ENCODE data around the gene ACACA.

The ACACA gene

GRCh38 chr17:37056622-37057021, 350.0 kb downstream of the ACACA start:
- no peak for DNase-seq (ENCODE audit: extremely low spot score)
- TF ChIP-seq CTBP1 (IDR thresholded peaks at IDR 0.05; ENCODE audit: borderline replicate concordance) (no peak), SP1 (IDR thresholded peaks at IDR 0.05) (no peak), HDGF (IDR thresholded peaks at IDR 0.05; ENCODE audit: borderline replicate concordance) (no peak), FOXK2 (IDR thresholded peaks at IDR 0.05) (no peak), FOXA1 (IDR thresholded peaks at IDR 0.05) (no peak), ELF4 (IDR thresholded peaks at IDR 0.05) (no peak), FOXM1 (IDR thresholded peaks at IDR 0.05; ENCODE audit: borderline replicate concordance) (no peak), ARNT (IDR thresholded peaks at IDR 0.05) (no peak), PKNOX1 (IDR thresholded peaks at IDR 0.05) (no peak), ZNF384 (IDR thresholded peaks at IDR 0.05) (no peak), SUZ12 (IDR thresholded peaks at IDR 0.05) (no peak), TARDBP (IDR thresholded peaks at IDR 0.05) (no peak)
- ChIA-PET CTCF (interaction anchor here (0.6 kb wide), 1 partner anchor 308 kb away, joined by 3 read pairs; no protein-coding TSS in a partner anchor), POLR2A (no interaction called here)

GRCh38 chr17:37054894-37055293, 351.7 kb downstream of the ACACA start:
- no peak for DNase-seq (ENCODE audit: extremely low spot score)
- TF ChIP-seq FOXA1 (IDR thresholded peaks at IDR 0.05) = no peak
- TF ChIP-seq ARNT (IDR thresholded peaks at IDR 0.05) = no peak
- TF ChIP-seq TARDBP (IDR thresholded peaks at IDR 0.05) = no peak
- TF ChIP-seq FOXM1 (IDR thresholded peaks at IDR 0.05; ENCODE audit: borderline replicate concordance) = no peak
- TF ChIP-seq HDGF (IDR thresholded peaks at IDR 0.05; ENCODE audit: borderline replicate concordance) = no peak
- TF ChIP-seq L3MBTL2 (conservative IDR thresholded peaks at IDR 0.05) = no peak
- no peak for TF ChIP-seq LEF1 (IDR thresholded peaks at IDR 0.05; ENCODE audit: borderline replicate concordance)
- ChIA-PET CTCF (interaction anchor here (1.0 kb wide), 1 partner anchor 184 kb away, joined by 3 read pairs; no protein-coding TSS in a partner anchor), POLR2A (no interaction called here)

- no peak for DNase-seq (ENCODE audit: extremely low spot score)
- TF ChIP-seq BHLHE40 (IDR thresholded peaks at IDR 0.05; ENCODE audit: borderline replicate concordance) (no peak), CTBP1 (IDR thresholded peaks at IDR 0.05; ENCODE audit: borderline replicate concordance) (no peak), FOXM1 (IDR thresholded peaks at IDR 0.05; ENCODE audit: borderline replicate concordance) (no peak), ARNT (IDR thresholded peaks at IDR 0.05) (no peak), PKNOX1 (IDR thresholded peaks at IDR 0.05) (no peak)
- ChIA-PET CTCF (no interaction called here), POLR2A (no interaction called here)
These were observed 354.2 kb downstream of the ACACA start for GRCh38 chr17:37052450-37052849.

- POLR2A ChIA-PET = no interaction called here
- CTCF ChIA-PET = interaction anchor here (0.8 kb wide), 1 partner anchor 11 kb away, joined by 7 read pairs; no protein-coding TSS in a partner anchor
- DNase-seq (ENCODE audit: extremely low spot score) = no peak
- TF ChIP-seq FOXK2 (IDR thresholded peaks at IDR 0.05) = no peak
- TF ChIP-seq FOXA1 (IDR thresholded peaks at IDR 0.05) = no peak
- no peak for TF ChIP-seq FOXM1 (IDR thresholded peaks at IDR 0.05; ENCODE audit: borderline replicate concordance)
These were observed 354.8 kb downstream of the ACACA start for GRCh38 chr17:37051833-37052232.

- DNase-seq (ENCODE audit: extremely low spot score) = no peak
- TF ChIP-seq SUZ12 (IDR thresholded peaks at IDR 0.05) = no peak
- TF ChIP-seq BHLHE40 (IDR thresholded peaks at IDR 0.05; ENCODE audit: borderline replicate concordance) = no peak
- no peak for TF ChIP-seq CTBP1 (IDR thresholded peaks at IDR 0.05; ENCODE audit: borderline replicate concordance)
- no peak for TF ChIP-seq TARDBP (IDR thresholded peaks at IDR 0.05)
- TF ChIP-seq FOXM1 (IDR thresholded peaks at IDR 0.05; ENCODE audit: borderline replicate concordance) = no peak
- no peak for TF ChIP-seq FOXA1 (IDR thresholded peaks at IDR 0.05)
- no peak for TF ChIP-seq NFRKB (IDR thresholded peaks at IDR 0.05)
- no peak for TF ChIP-seq SP1 (IDR thresholded peaks at IDR 0.05)
- TF ChIP-seq LEF1 (IDR thresholded peaks at IDR 0.05; ENCODE audit: borderline replicate concordance) = no peak
- ChIA-PET CTCF (interaction anchor here (0.8 kb wide), 1 partner anchor 11 kb away, joined by 7 read pairs; no protein-coding TSS in a partner anchor), POLR2A (no interaction called here)
These were observed 355.3 kb downstream of the ACACA start for GRCh38 chr17:37051381-37051780.

- no peak for DNase-seq (ENCODE audit: extremely low spot score)
- ChIA-PET POLR2A (no interaction called here), CTCF (interaction anchor here (0.8 kb wide), 1 partner anchor 10 kb away, joined by 7 read pairs; no protein-coding TSS in a partner anchor)
- TF ChIP-seq FOXM1 (IDR thresholded peaks at IDR 0.05; ENCODE audit: borderline replicate concordance) (no peak), LEF1 (IDR thresholded peaks at IDR 0.05; ENCODE audit: borderline replicate concordance) (no peak), ARNT (IDR thresholded peaks at IDR 0.05) (no peak), HDGF (IDR thresholded peaks at IDR 0.05; ENCODE audit: borderline replicate concordance) (no peak), FOXA1 (IDR thresholded peaks at IDR 0.05) (no peak), FOXK2 (IDR thresholded peaks at IDR 0.05) (no peak), ZNF384 (IDR thresholded peaks at IDR 0.05) (no peak)
These were observed 355.7 kb downstream of the ACACA start for GRCh38 chr17:37050920-37051319.

- no peak for DNase-seq (ENCODE audit: extremely low spot score)
- POLR2A ChIA-PET = no interaction called here
- CTCF ChIA-PET = interaction anchor here (1.3 kb wide), 2 partner anchors 20 to 412 kb away, joined by 3 read pairs; no protein-coding TSS in a partner anchor
- TF ChIP-seq SUZ12 (IDR thresholded peaks at IDR 0.05) (no peak), FOXA1 (IDR thresholded peaks at IDR 0.05) (no peak), LEF1 (IDR thresholded peaks at IDR 0.05; ENCODE audit: borderline replicate concordance) (no peak), ELF4 (IDR thresholded peaks at IDR 0.05) (no peak), ZNF384 (IDR thresholded peaks at IDR 0.05) (no peak)
These were observed 357.8 kb downstream of the ACACA start for GRCh38 chr17:37048811-37049210.

All from HEK293T (cell line).